H1 (cell line): ENCODE measurements around the gene A2ML1. TPM values are rescaled to one million over a fixed set of nuclear protein-coding genes. Genes with fewer than 3 reads are reported as not detected.
A peak's percentile ranks its signal among the peaks of the same experiment; 100 is the strongest.

ENCODE experiments used
- CTCF ChIA-PET: fragments of 300-600 bp; sonication (Branson Sonifier 250); formaldehyde crosslinking; loops from one replicate; lab custom pipeline; 2021; ENCODE audit not compliant: partially characterized antibody; lab: Charles Lee
- POLR2A ChIA-PET: fragments of 300-600 bp; sonication (Branson Sonifier 250); formaldehyde crosslinking; loops from one replicate; lab custom pipeline; 2021; ENCODE audit warnings: inconsistent platforms; ENCODE audit not compliant: partially characterized antibody; lab: Charles Lee
- DNase-seq, 2 experiments: peaks; one replicate each; pipeline versions ENCODE4 v3.0.0 to v3.0.0-alpha.2; 2010 to 2022; ENCODE audit warnings: low spot score in 2 of 2, low read depth in 1 of 2, mixed read lengths in 1 of 2
- FAIRE-seq: peaks from 2 replicates; lab custom pipeline; 2011; peaks lifted over from hg19 to GRCh38; lab: Jason Lieb, UNC
- H2AFZ ChIP-seq: 2 replicates; pipeline ENCODE4 v1.8.1; 2012; ENCODE audit warnings: low read length, inconsistent platforms
- H2AK5ac ChIP-seq: 2 replicates; pipeline ENCODE4 v1.6.1; 2013; ENCODE audit warnings: low read depth, low read length
- H2BK120ac ChIP-seq: replicated peaks from 2 replicates; pipeline ENCODE3; 2013; ENCODE audit warnings: low read depth, low read length, inconsistent platforms
- H2BK12ac ChIP-seq: 2 replicates; pipeline ENCODE4 v1.6.1; 2013; ENCODE audit warnings: low read depth, low read length
- H2BK15ac ChIP-seq: 2 replicates; pipeline ENCODE4 v1.6.1; 2013; ENCODE audit warnings: low read length
- H2BK20ac ChIP-seq: 2 replicates; pipeline ENCODE4 v1.6.1; 2013; ENCODE audit warnings: low read length
- H2BK5ac ChIP-seq: 2 replicates; pipeline ENCODE4 v1.6.1; 2013; ENCODE audit warnings: low read depth, low read length
- H3K14ac ChIP-seq: 2 replicates; pipeline ENCODE4 v1.6.1; 2013; ENCODE audit warnings: inconsistent platforms; ENCODE audit not compliant: insufficient read length
- H3K18ac ChIP-seq: 2 replicates; pipeline ENCODE4 v1.6.1; 2013; ENCODE audit warnings: low read length; ENCODE audit errors: extremely low read depth
- H3K23ac ChIP-seq: 2 replicates; pipeline ENCODE4 v1.6.1; 2013; ENCODE audit warnings: inconsistent platforms; ENCODE audit not compliant: insufficient read length
- H3K23me2 ChIP-seq: 2 replicates; pipeline ENCODE4 v1.6.1; 2013; ENCODE audit warnings: low read depth, low read length
- H3K27ac ChIP-seq: 2 replicates; pipeline ENCODE4 v1.6.1; 2011; ENCODE audit warnings: low read depth, low read length, inconsistent platforms
- H3K27me3 ChIP-seq, 4 experiments: replicated peaks in 1 of 4; 1 replicate in 1 of 4; 2 replicates in 3 of 4; pipeline versions ENCODE4 v1.6.1 to v1.8.1; 2011 to 2013; ENCODE audit warnings: low read length in 3 of 4, mild to moderate bottlenecking in 3 of 4, inconsistent platforms in 2 of 4, mixed read lengths in 2 of 4, moderate library complexity in 1 of 4; ENCODE audit not compliant: control insufficient read depth in 3 of 4, insufficient read depth in 3 of 4; ENCODE audit errors: extremely low read depth in 1 of 4
- H3K36me3 ChIP-seq, 4 experiments: 2 replicates each; pipeline versions ENCODE4 v1.6.1 to v1.8.1; 2011 to 2013; ENCODE audit warnings: mild to moderate bottlenecking in 4 of 4, low read length in 3 of 4, moderate library complexity in 2 of 4, control low read depth in 1 of 4, inconsistent platforms in 1 of 4; ENCODE audit not compliant: insufficient read depth in 4 of 4, control insufficient read depth in 2 of 4
- H3K4ac ChIP-seq: replicated peaks from 2 replicates; pipeline ENCODE3; 2013; ENCODE audit warnings: low read length, low read depth, mixed read lengths, inconsistent platforms; ENCODE audit not compliant: insufficient read length
- H3K4me1 ChIP-seq, 4 experiments: replicated peaks in 1 of 4; 1 replicate in 1 of 4; 2 replicates in 3 of 4; pipeline versions ENCODE4 v1.6.1 to v1.8.1; 2011 to 2013; ENCODE audit warnings: low read length in 3 of 4, inconsistent platforms in 2 of 4, mixed read lengths in 1 of 4; ENCODE audit not compliant: insufficient read depth in 4 of 4, control insufficient read depth in 3 of 4
- H3K4me2 ChIP-seq, 2 experiments: 2 replicates each; pipeline versions ENCODE4 v1.6.1 to v1.8.1; 2011 to 2013; ENCODE audit warnings: low read depth in 2 of 2, low read length in 2 of 2, control low read depth in 1 of 2, inconsistent platforms in 1 of 2, mild to moderate bottlenecking in 1 of 2; ENCODE audit not compliant: insufficient read depth in 1 of 2
- H3K4me3 ChIP-seq, 4 experiments: fragments of 200-600, 300-600 bp in 1 of 4; sonication (generic), shearing (Covaris generic), sonication (Bioruptor Twin) in 1 of 4; 2 replicates each; pipeline versions ENCODE4 v1.5.1 to v1.8.1; 2011 to 2016; ENCODE audit warnings: low read length in 4 of 4, low read depth in 3 of 4, control low read depth in 2 of 4, inconsistent platforms in 2 of 4, mild to moderate bottlenecking in 2 of 4, mixed read lengths in 1 of 4, moderate library complexity in 1 of 4; ENCODE audit not compliant: insufficient read depth in 2 of 4; ENCODE audit errors: extremely low read depth in 1 of 4
- H3K56ac ChIP-seq: replicated peaks from 2 replicates; pipeline ENCODE3; 2013; ENCODE audit warnings: low read depth, mild to moderate bottlenecking, mixed read lengths, low read length, inconsistent platforms; ENCODE audit not compliant: insufficient read length
- H3K79me1 ChIP-seq: 2 replicates; pipeline ENCODE4 v1.6.1; 2013; ENCODE audit warnings: low read depth, low read length, control low read depth
- H3K79me2 ChIP-seq, 2 experiments: 2 replicates each; pipeline versions ENCODE4 v1.6.1 to v1.8.1; 2012 to 2013; ENCODE audit warnings: low read length in 2 of 2, mild to moderate bottlenecking in 2 of 2, inconsistent platforms in 1 of 2; ENCODE audit not compliant: insufficient read depth in 2 of 2, control insufficient read depth in 1 of 2
- H3K9ac ChIP-seq, 4 experiments: replicated peaks in 1 of 4; 1 replicate in 1 of 4; 2 replicates in 3 of 4; pipeline versions ENCODE4 v1.6.1 to v1.8.1; 2011 to 2013; ENCODE audit warnings: low read depth in 3 of 4, low read length in 3 of 4, control low read depth in 2 of 4, mild to moderate bottlenecking in 2 of 4, moderate library complexity in 2 of 4, inconsistent platforms in 1 of 4; ENCODE audit errors: extremely low read depth in 1 of 4
- H3K9me3 ChIP-seq, 2 experiments: 2 replicates each; pipeline versions ENCODE4 v1.6.1 to v1.8.1; 2012 to 2013; ENCODE audit warnings: mild to moderate bottlenecking in 2 of 2, moderate library complexity in 2 of 2, control low read depth in 1 of 2, inconsistent platforms in 1 of 2, low read depth in 1 of 2, low read length in 1 of 2, mixed read lengths in 1 of 2; ENCODE audit not compliant: insufficient read depth in 2 of 2
- H4K20me1 ChIP-seq, 2 experiments: replicated peaks in 1 of 2; 2 replicates each; pipeline versions ENCODE3 to v1.8.1; 2011 to 2013; ENCODE audit warnings: inconsistent platforms in 2 of 2, low read length in 2 of 2, mild to moderate bottlenecking in 1 of 2; ENCODE audit not compliant: insufficient read depth in 2 of 2, control insufficient read depth in 1 of 2
- H4K5ac ChIP-seq: 2 replicates; pipeline ENCODE4 v1.6.1; 2013; ENCODE audit warnings: low read length, low read depth, mixed read lengths, inconsistent platforms; ENCODE audit not compliant: insufficient read length
- H4K8ac ChIP-seq: 2 replicates; pipeline ENCODE4 v1.8.0; 2013; ENCODE audit warnings: mild to moderate bottlenecking, moderate library complexity, low read length, inconsistent platforms; ENCODE audit not compliant: insufficient read depth; ENCODE audit errors: extremely low read depth
- H4K91ac ChIP-seq: replicated peaks from 2 replicates; pipeline ENCODE3; 2013; ENCODE audit warnings: low read length, mixed read lengths, inconsistent platforms; ENCODE audit not compliant: insufficient read length
- CBX5 ChIP-seq: fragments of 300-800, 300-1000 bp; sonication (generic); IDR thresholded peaks from 2 replicates; pipeline ENCODE4 v1.7.1; 2016; ENCODE audit warnings: antibody characterized with exemption, low read length, low read depth
- CBX8 ChIP-seq: fragments of 300-800, 300-1000 bp; sonication (generic); IDR thresholded peaks from 2 replicates; pipeline ENCODE4 v1.7.1; 2016; ENCODE audit warnings: low read depth, low read length, borderline replicate concordance
- CHD1 ChIP-seq: IDR thresholded peaks from 2 replicates; pipeline ENCODE4 v1.6.1; 2012; ENCODE audit warnings: low read depth, low read length, improper control_type of control experiment
- EGR1 ChIP-seq: IDR thresholded peaks from 2 replicates; pipeline ENCODE4 v1.6.1; 2011; ENCODE audit warnings: low read depth, low read length, borderline replicate concordance
- EP300 ChIP-seq, 2 experiments: IDR thresholded peaks; 1 replicate in 1 of 2; 2 replicates in 1 of 2; pipeline ENCODE4 v1.6.1; 2011 to 2012; ENCODE audit warnings: low read depth in 2 of 2, low read length in 2 of 2, mild to moderate bottlenecking in 2 of 2, borderline replicate concordance in 1 of 2, inconsistent platforms in 1 of 2, moderate library complexity in 1 of 2
- EZH2 ChIP-seq: fragments of 200-600 bp; sonication (generic); IDR thresholded peaks from 2 replicates; pipeline ENCODE4 v1.7.1; 2012; ENCODE audit warnings: low read depth, mild to moderate bottlenecking, moderate library complexity, low read length, inconsistent platforms; ENCODE audit not compliant: severe bottlenecking
- NANOG ChIP-seq: IDR thresholded peaks from 2 replicates; pipeline ENCODE4 v1.6.1; 2011; ENCODE audit warnings: low read length, low read depth, mild to moderate bottlenecking, inconsistent platforms; ENCODE audit not compliant: insufficient read depth, poor library complexity, severe bottlenecking
- RXRA ChIP-seq: IDR thresholded peaks from 2 replicates; pipeline ENCODE4 v1.6.1; 2011; ENCODE audit warnings: low read depth, mild to moderate bottlenecking, low read length, moderate library complexity; ENCODE audit not compliant: insufficient read depth
- SP1 ChIP-seq: IDR thresholded peaks from 2 replicates; pipeline ENCODE4 v1.6.1; 2011; ENCODE audit warnings: low read depth, low read length
- SUZ12 ChIP-seq: fragments of 200-600 bp; sonication (generic); IDR thresholded peaks from 2 replicates; pipeline ENCODE4 v1.6.1; 2012; ENCODE audit warnings: mild to moderate bottlenecking, inconsistent platforms, low read length, moderate library complexity, mixed read lengths
- TEAD4 ChIP-seq: IDR thresholded peaks from 2 replicates; pipeline ENCODE4 v1.6.1; 2012; ENCODE audit warnings: low read depth, low read length, inconsistent platforms, mixed read lengths
- ZNF274 ChIP-seq: IDR thresholded peaks from 2 replicates; pipeline ENCODE4 v1.7.0; 2012; ENCODE audit warnings: low read length, borderline replicate concordance; ENCODE audit errors: extremely low read depth
- WGBS, 2 experiments: shearing (Covaris generic) in 1 of 2; methylation state at CpG; one replicate each; pipeline versions ENCODE4 v1.1.6 to v1.1.7; 2013 to 2015; ENCODE audit warnings: low lambda C conversion rate in 2 of 2, mixed read lengths in 2 of 2, inconsistent platforms in 1 of 2, low coverage in 1 of 2, missing lambda C conversion rate in 1 of 2; ENCODE audit not compliant: insufficient replicate concordance in 2 of 2, insufficient coverage in 1 of 2, insufficient read length in 1 of 2; ENCODE audit errors: extremely low coverage in 1 of 2, missing lambda C conversion rate in 1 of 2; 5-methylcytosine and 5-hydroxymethylcytosine counted together
- polyA plus RNA-seq, 7 experiments: library from polyadenylated mRNA; depleted of rRNA in 3 of 7; stranded (reverse) in 5 of 7; unstranded in 2 of 7; fragments of >200 nt in 5 of 7; fragments of 200-250 nt in 2 of 7; gene quantifications; 1 replicate in 5 of 7; 2 replicates in 1 of 7; 4 replicates in 1 of 7; pipeline versions ENCODE4 v1.2.1 to v1.2.3, GENCODE V29; 2011 to 2013; ENCODE audit warnings: missing spikeins in 2 of 7, mixed read lengths in 2 of 7
- total RNA-seq: library from RNA; stranded (reverse); fragmentation: NEBNext Ultra II Directional; extraction: Animal tissue kit (Norgen Biotek cat#: 25700); gene quantifications from 2 replicates; pipeline ENCODE4 v1.2.1, GENCODE V29; 2021

The A2ML1 gene
- total and polyA plus RNA-seq, 2 of the 8 experiments (the other 6 are each of a cell fraction or from before 2014, with no cell fraction given) = 10.2 to 10.3 TPM

DNA sequence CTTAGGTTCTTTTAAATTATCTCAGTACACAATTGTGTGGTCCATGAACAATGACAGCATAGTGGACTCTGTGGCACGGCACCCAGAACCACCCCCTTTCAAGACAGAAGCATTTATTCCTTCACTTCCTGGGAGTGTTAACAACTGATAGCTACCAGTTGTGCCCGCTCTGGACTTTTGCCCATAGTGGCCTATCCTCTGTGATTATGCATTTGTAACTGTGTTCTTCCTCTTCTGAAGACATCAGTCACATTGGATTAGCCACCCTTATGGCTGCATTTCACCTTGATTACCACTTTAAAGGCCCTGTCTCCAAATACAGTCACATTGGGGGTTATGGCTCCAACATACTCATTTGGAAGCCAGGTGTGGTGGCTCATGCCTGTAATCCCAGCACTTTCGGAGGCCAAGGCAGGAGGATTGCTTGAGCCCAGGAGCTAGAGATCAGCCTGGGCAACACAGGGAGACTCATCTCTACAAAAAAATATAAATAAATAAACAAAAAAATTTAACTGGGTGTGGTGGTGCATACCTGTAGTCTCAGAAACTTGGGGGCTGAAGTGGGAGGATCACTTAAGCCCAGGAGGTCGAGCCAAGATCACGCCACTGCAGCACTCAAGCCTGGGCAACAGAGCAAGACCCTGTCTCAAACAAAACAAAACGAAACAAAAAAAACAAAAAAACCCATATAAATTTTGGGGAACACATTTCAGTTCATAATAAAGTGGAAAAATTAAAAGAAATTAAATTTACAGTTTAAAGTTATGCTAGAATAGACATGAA lies 64.3 kb downstream of the A2ML1 start:
- H3K18ac ChIP-seq = no peak overlapping the region; the same call in none of the 2 replicates
- H3K9me3 ChIP-seq = peaks cover 0 to 3% of the 10 kb centered on the region in 2 experiments; a peak in 2 of 4 replicates
- H4K91ac ChIP-seq = no peak overlapping the region
- H3K9ac ChIP-seq = no peak overlapping the region
- no peak overlapping the region for H4K8ac ChIP-seq
- peaks cover 0 to 3% (median 0%) of the 10 kb centered on the region in 4 experiments; a peak in 2 of 8 replicates for H3K36me3 ChIP-seq
- H3K4me2 ChIP-seq = no peak overlapping the region
- no peak overlapping the region for H3K56ac ChIP-seq
- H4K20me1 ChIP-seq = no peaks in the 10 kb centered on the region
- no peaks in the 10 kb centered on the region; the same call in 1 of the 2 replicates for H3K23me2 ChIP-seq
- no peak overlapping the region for H2BK120ac ChIP-seq
- 0 out of 2 replicates have a peak overlapping the region, but pooled peaks have one; percentile 33 for H2AK5ac ChIP-seq
- DNase-seq (no peak), FAIRE-seq (no peak)
- H3K27me3 ChIP-seq = no peaks in the 10 kb centered on the region
- CTCF ChIA-PET = interaction anchor here (0.8 to 1.7 kb wide), 3 partner anchors 8 to 205 kb away, joined by 4 to 8 read pairs (median 4); no protein-coding TSS in a partner anchor
- H2BK12ac ChIP-seq = no peak overlapping the region
- H2BK15ac ChIP-seq = 0 out of 2 replicates have a peak overlapping the region, but pooled peaks have one; percentile 46
- no peak overlapping the region for H3K23ac ChIP-seq
- H3K4me3 ChIP-seq = no peak overlapping the region
- no peak overlapping the region for H3K14ac ChIP-seq
- H2AFZ ChIP-seq = no peak overlapping the region
- no peak overlapping the region for H3K27ac ChIP-seq
- H2BK5ac ChIP-seq = no peak overlapping the region
- no peak overlapping the region for H2BK20ac ChIP-seq
- WGBS, 2 experiments = 91% methylated on average over 6 of the region's 6 CpGs; no CpG with 5 or more reads in 1 of the 2 experiments
- H3K4me1 ChIP-seq = no peaks in the 10 kb centered on the region
- no peak overlapping the region for H3K4ac ChIP-seq
- H3K79me1 ChIP-seq = no peaks in the 10 kb centered on the region
- H3K79me2 ChIP-seq = no peaks in the 10 kb centered on the region
- no peak overlapping the region for H4K5ac ChIP-seq
- POLR2A ChIA-PET = interaction anchor here (1.1 to 2.7 kb wide), 5 partner anchors 11 to 50 kb away, joined by 3 to 9 read pairs (median 3); no protein-coding TSS in a partner anchor
- no peak for TF ChIP-seq NANOG
- TF ChIP-seq CHD1 = no peak
- TF ChIP-seq CBX5 = no peak
- no peak for TF ChIP-seq SUZ12
- no peak for TF ChIP-seq EP300 (IDR thresholded peaks at IDR 0.05; ENCODE audit: borderline replicate concordance in 1 of 2, low read depth in 2 of 2, low read length in 2 of 2)
- TF ChIP-seq ZNF274 = no peak
- TF ChIP-seq CBX8 = no peak
- no peak for TF ChIP-seq RXRA
- TF ChIP-seq EZH2 = no peak
- no peak for TF ChIP-seq TEAD4
- no peak for TF ChIP-seq EGR1
- no peak for TF ChIP-seq SP1
